ENCODE results near the gene VPS50. TPM values are rescaled to one million over a fixed set of nuclear protein-coding genes. Genes with fewer than 3 reads are reported as not detected.

VPS50 gene
- total RNA-seq, 1 experiment from 2014 or later, result 15.1 TPM

- Histone ChIP-seq H3K4me1 (ENCODE audit: control insufficient read depth in 1 of 2, insufficient read depth in 2 of 2, low read length in 2 of 2) (peaks cover under 1 to 2% of the 10 kb centered on the region in 2 experiments; a peak in 3 of 4 replicates), H3K27me3 (ENCODE audit: insufficient read depth, low read length) (no peaks in the 10 kb centered on the region), H3K4me2 (ENCODE audit: low read length) (no peak overlapping the region), H3K27ac (ENCODE audit: low read depth, low read length) (no peak overlapping the region), H3K79me2 (ENCODE audit: insufficient read depth, low read length) (no peaks in the 10 kb centered on the region; the same call in 1 of the 2 replicates), H3K9ac (ENCODE audit: low read length) (no peak overlapping the region), H3K9me2 (ENCODE audit: insufficient read depth) (no peaks in the 10 kb centered on the region), H3K4me3 (replicated peaks in 1 of 2; ENCODE audit: low read depth in 1 of 2, low read length in 2 of 2) (no peak overlapping the region), H4K20me1 (ENCODE audit: insufficient read depth) (no peaks in the 10 kb centered on the region), H3K9me3 (ENCODE audit: control insufficient read depth in 1 of 2, insufficient read depth in 1 of 2, low read depth in 1 of 2, low read length in 2 of 2) (no peaks in the 10 kb centered on the region), H2AFZ (ENCODE audit: low read depth, low read length, poor library complexity, severe bottlenecking) (no peak overlapping the region), H3K36me3 (ENCODE audit: control insufficient read depth in 1 of 2, insufficient read depth in 2 of 2, low read length in 2 of 2) (no peaks in the 10 kb centered on the region)
- CTCF ChIA-PET, result no interaction called here
- RAD21 ChIA-PET (ENCODE audit: low non-redundant PET in 1 of 2, low total read pairs in 2 of 2, uncharacterized antibody in 2 of 2, unreplicated experiment in 2 of 2), result no interaction called here
- ATAC-seq (no peak), DNase-seq (ENCODE audit: low read depth, low spot score) (no peak)
- TF ChIP-seq EZH2 (IDR thresholded peaks at IDR 0.05) (no peak), YY1 (IDR thresholded peaks at IDR 0.05; ENCODE audit: extremely low read depth, insufficient replicate concordance, low read depth, low read length) (no peak)
- BruUV-seq (replicated peaks), result no TSS peak
- intact Hi-C loops (cut with micrococcal nuclease), result no loop called here
- POLR2A ChIA-PET, result no interaction called here
Observed at GRCh38 chr7:93238131-93238530, 6.0 kb downstream of the VPS50 start.

GRCh38 chr7:93238748-93239147, 6.6 kb downstream of the VPS50 start:
- RAD21 ChIA-PET (ENCODE audit: low non-redundant PET in 1 of 2, low total read pairs in 2 of 2, uncharacterized antibody in 2 of 2, unreplicated experiment in 2 of 2), result no interaction called here
- Histone ChIP-seq H3K4me1 (ENCODE audit: control insufficient read depth in 1 of 2, insufficient read depth in 2 of 2, low read length in 2 of 2) (no peaks in the 10 kb centered on the region), H3K36me3 (ENCODE audit: control insufficient read depth in 1 of 2, insufficient read depth in 2 of 2, low read length in 2 of 2) (no peaks in the 10 kb centered on the region), H3K9me3 (ENCODE audit: control insufficient read depth in 1 of 2, insufficient read depth in 1 of 2, low read depth in 1 of 2, low read length in 2 of 2) (no peaks in the 10 kb centered on the region), H3K27me3 (ENCODE audit: insufficient read depth, low read length) (no peaks in the 10 kb centered on the region), H3K4me2 (ENCODE audit: low read length) (no peak overlapping the region), H3K9ac (ENCODE audit: low read length) (no peak overlapping the region), H3K9me2 (ENCODE audit: insufficient read depth) (no peaks in the 10 kb centered on the region), H3K79me2 (ENCODE audit: insufficient read depth, low read length) (no peaks in the 10 kb centered on the region; the same call in 1 of the 2 replicates), H3K4me3 (replicated peaks in 1 of 2; ENCODE audit: low read depth in 1 of 2, low read length in 2 of 2) (no peak overlapping the region), H3K27ac (ENCODE audit: low read depth, low read length) (no peak overlapping the region), H4K20me1 (ENCODE audit: insufficient read depth) (no peaks in the 10 kb centered on the region), H2AFZ (ENCODE audit: low read depth, low read length, poor library complexity, severe bottlenecking) (no peak overlapping the region)
- no TSS peak for BruUV-seq (replicated peaks)
- CTCF ChIA-PET, result no interaction called here
- intact Hi-C loops (cut with micrococcal nuclease), result no loop called here
- TF ChIP-seq JUND (IDR thresholded peaks at IDR 0.05), result no peak
- no peak for TF ChIP-seq ATF3 (IDR thresholded peaks at IDR 0.05)
- no peak for TF ChIP-seq ZNF274 (IDR thresholded peaks at IDR 0.05; ENCODE audit: low read depth, low read length)
- POLR2A ChIA-PET, result no interaction called here
- ATAC-seq (no peak), DNase-seq (ENCODE audit: low read depth, low spot score) (no peak)
